K562 (cell line): ENCODE measurements around the gene SLC12A3. TPM values are rescaled to one million over a fixed set of nuclear protein-coding genes. Genes with fewer than 3 reads are reported as not detected.

Experiments used
- ATAC-seq: fragments of 200-7000 bp; cut with Tn5 transposase; 3 replicates; pipeline ENCODE4 v1.9.1; 2020; ENCODE audit warnings: moderate library complexity
- BruUV-seq: library from RNA; stranded (reverse); fragments of 400-500 nt; replicated peaks from 2 replicates; lab custom pipeline; 2021; lab: Mats Ljungman, UMichigan
- CTCF ChIA-PET: fragments of 300-600 bp; formaldehyde crosslinking; extraction: SDS; loops from one replicate; lab custom pipeline; 2021; ENCODE audit warnings: low intra/inter-chr PET ratio; lab: Yijun Ruan, JAX
- POLR2A ChIA-PET: fragments of 300-600, 350-650 bp; sonication (Branson Sonifier 250); formaldehyde crosslinking; extraction: SDS; loops from one replicate; lab custom pipeline; 2021; ENCODE audit warnings: antibody characterized with exemption, inconsistent platforms; lab: Yijun Ruan, JAX
- DNase-seq, 4 experiments: peaks; one replicate each; pipeline versions ENCODE4 v3.0.0 to v3.0.0-alpha.2; 2011 to 2018; ENCODE audit warnings: low spot score in 3 of 4, mixed read lengths in 3 of 4; ENCODE audit errors: extremely low read depth in 1 of 4
- FAIRE-seq: peaks from 2 replicates; lab custom pipeline; 2011; peaks lifted over from hg19 to GRCh38; lab: Jason Lieb, UNC
- H2AFZ ChIP-seq: 2 replicates; pipeline ENCODE4 v1.6.0; 2011; ENCODE audit warnings: low read depth, low read length, control low read depth, inconsistent platforms
- H3K27ac ChIP-seq: fragments of 200-600 bp; 3 replicates; pipeline ENCODE4 v1.8.0; 2011; ENCODE audit warnings: low read depth, mild to moderate bottlenecking, control low read depth, inconsistent platforms, low read length, moderate library complexity, mixed read lengths; ENCODE audit errors: extremely low read depth
- H3K27me3 ChIP-seq, 2 experiments: fragments of 300-600 bp in 1 of 2; 2 replicates in 1 of 2; 3 replicates in 1 of 2; pipeline versions ENCODE4 v1.6.0 to v1.8.0; 2011; ENCODE audit warnings: inconsistent platforms in 2 of 2, low read length in 2 of 2, mild to moderate bottlenecking in 1 of 2, mixed read lengths in 1 of 2, moderate library complexity in 1 of 2; ENCODE audit not compliant: control insufficient read depth in 2 of 2, insufficient read depth in 2 of 2
- H3K36me3 ChIP-seq: fragments of 300-600 bp; 3 replicates; pipeline ENCODE4 v1.8.0; 2011; ENCODE audit warnings: mild to moderate bottlenecking, low read length, inconsistent platforms; ENCODE audit not compliant: control insufficient read depth, insufficient read depth
- H3K4me1 ChIP-seq, 2 experiments: fragments of 200-600 bp in 1 of 2; replicated peaks in 1 of 2; 2 replicates in 1 of 2; 3 replicates in 1 of 2; pipeline versions ENCODE4 v1.5.1 to v1.8.0; 2011; ENCODE audit warnings: inconsistent platforms in 2 of 2, low read length in 2 of 2, mild to moderate bottlenecking in 1 of 2, mixed read lengths in 1 of 2, moderate library complexity in 1 of 2; ENCODE audit not compliant: control insufficient read depth in 2 of 2, insufficient read depth in 2 of 2
- H3K4me2 ChIP-seq: 2 replicates; pipeline ENCODE4 v1.6.1; 2011; ENCODE audit warnings: low read length, control low read depth, inconsistent platforms, mixed read lengths; ENCODE audit not compliant: insufficient read depth
- H3K4me3 ChIP-seq: fragments of 200-600 bp; sonication (generic), shearing (Covaris generic); 2 replicates; pipeline ENCODE4 v1.5.1; 2016; ENCODE audit warnings: control low read depth, inconsistent platforms
- H3K79me2 ChIP-seq: fragments of 200-600 bp; 3 replicates; pipeline ENCODE4 v1.8.0; 2011; ENCODE audit warnings: low read length, inconsistent platforms; ENCODE audit not compliant: control insufficient read depth, insufficient read depth
- H3K9ac ChIP-seq, 2 experiments: 2 replicates each; pipeline versions ENCODE4 v1.6.0 to v1.6.1; 2011; ENCODE audit warnings: low read depth in 2 of 2, low read length in 2 of 2, control low read depth in 1 of 2, inconsistent platforms in 1 of 2, mild to moderate bottlenecking in 1 of 2, mixed read lengths in 1 of 2; ENCODE audit not compliant: insufficient read depth in 1 of 2
- H3K9me1 ChIP-seq: one replicate; pipeline ENCODE4 v1.6.0; 2011; ENCODE audit warnings: inconsistent platforms, mild to moderate bottlenecking, low read length, moderate library complexity; ENCODE audit not compliant: control insufficient read depth, insufficient read depth
- H3K9me3 ChIP-seq: replicated peaks from 2 replicates; pipeline ENCODE4 v1.5.1; 2011; ENCODE audit warnings: low read depth, low read length, inconsistent platforms; ENCODE audit not compliant: control insufficient read depth, insufficient read depth
- H4K20me1 ChIP-seq: replicated peaks from 2 replicates; pipeline ENCODE4 v1.6.1; 2011; ENCODE audit warnings: low read length, inconsistent platforms, mixed read lengths; ENCODE audit not compliant: control insufficient read depth, insufficient read depth
- CHAMP1 ChIP-seq: fragments of 450-650 bp; IDR thresholded peaks from 2 replicates; pipeline ENCODE4 v1.6.1; 2016; ENCODE audit warnings: mild to moderate bottlenecking
- CREB3L1 ChIP-seq: fragments of 450-650 bp; IDR thresholded peaks from 2 replicates; pipeline ENCODE4 v1.6.1; 2014; ENCODE audit warnings: low read depth, mild to moderate bottlenecking, moderate library complexity, borderline replicate concordance
- EHMT2 ChIP-seq: fragments of 450-650 bp; IDR thresholded peaks from 2 replicates; pipeline ENCODE4 v1.6.1; 2018; ENCODE audit warnings: antibody characterized with exemption
- ETS2 ChIP-seq: IDR thresholded peaks from 2 replicates; pipeline ENCODE4 v1.6.1; 2016; ENCODE audit warnings: borderline replicate concordance, missing genetic modification characterization, mild to moderate bottlenecking, moderate library complexity, missing compliant biosample characterization; ENCODE audit not compliant: poor library complexity, severe bottlenecking
- GTF2F1 ChIP-seq: IDR thresholded peaks from 2 replicates; pipeline ENCODE4 v1.6.1; 2011; ENCODE audit warnings: low read depth, low read length, improper control_type of control experiment
- POLR2A ChIP-seq: fragments of 450-650 bp; conservative IDR thresholded peaks from 2 replicates; pipeline ENCODE4 v1.6.1; 2016
- SIX5 ChIP-seq, 2 experiments: IDR thresholded peaks; 2 replicates each; pipeline ENCODE4 v1.6.1; 2011; ENCODE audit warnings: low read length in 2 of 2, borderline replicate concordance in 1 of 2, low read depth in 1 of 2, mild to moderate bottlenecking in 1 of 2, moderate library complexity in 1 of 2; ENCODE audit not compliant: insufficient read depth in 1 of 2
- TCF7L2 ChIP-seq: fragments of 150-350 bp; IDR thresholded peaks from 2 replicates; pipeline ENCODE4 v1.6.1; 2016; ENCODE audit warnings: low read depth, mild to moderate bottlenecking, low read length, moderate library complexity
- TFE3 ChIP-seq: fragments of 450-650 bp; formaldehyde crosslinking; IDR thresholded peaks from 2 replicates; pipeline ENCODE4 v1.4.0; 2020; ENCODE audit warnings: mild to moderate bottlenecking, mixed read lengths
- ZFP1 ChIP-seq: fragments of 450-650 bp; formaldehyde crosslinking; IDR thresholded peaks from 2 replicates; pipeline ENCODE4 v1.4.0; 2020; ENCODE audit warnings: mild to moderate bottlenecking, mixed read lengths
- ZNF133 ChIP-seq: fragments of 250-450 bp; sonication (Bioruptor Pico); IDR thresholded peaks from 2 replicates; pipeline ENCODE4 v1.4.0; 2020; ENCODE audit warnings: mild to moderate bottlenecking
- ZNF212 ChIP-seq: fragments of 450-650 bp; formaldehyde crosslinking; IDR thresholded peaks from 2 replicates; pipeline ENCODE4 v1.4.0; 2020; ENCODE audit warnings: mild to moderate bottlenecking
- ZNF24 ChIP-seq: fragments of 450-650 bp; IDR thresholded peaks from 2 replicates; pipeline ENCODE4 v1.6.1; 2016
- ZNF75A ChIP-seq: fragments of 450-650 bp; formaldehyde crosslinking; IDR thresholded peaks from 2 replicates; pipeline ENCODE4 v1.4.0; 2020; ENCODE audit warnings: mild to moderate bottlenecking
- WGBS: fragments of 100-300 bp; shearing (Covaris generic); methylation state at CpG from one replicate; pipeline ENCODE4 v1.1.6; 2016; ENCODE audit warnings: low coverage, mixed read lengths; ENCODE audit not compliant: insufficient coverage; ENCODE audit errors: missing lambda C conversion rate; 5-methylcytosine and 5-hydroxymethylcytosine counted together
- in situ Hi-C: fragments of 300-500 bp; cut with MboI; formaldehyde crosslinking; loops from 4 replicates; pipeline ENCODE4 v1.15.0; 2018; ENCODE audit warnings: inconsistent platforms, mixed read lengths
- intact Hi-C: fragments of 100-400 bp; cut with micrococcal nuclease; formaldehyde crosslinking; loops from 2 replicates; pipeline ENCODE4 v1.14.2; 2022
- polyA plus RNA-seq, 8 experiments: library from polyadenylated mRNA; depleted of rRNA in 4 of 8; stranded (reverse) in 5 of 8; unstranded in 3 of 8; fragments of >200 nt; fragmentation: Nextera tagmentation in 2 of 8; fragmentation: Illumina TruSeq in 1 of 8; extraction: Ambion mirVana in 2 of 8; extraction: Trizol in 1 of 8; gene quantifications; 2 replicates each; pipeline versions ENCODE4 v1.2.1 to v1.2.3, GENCODE V29; 2011 to 2014; ENCODE audit warnings: inconsistent platforms in 1 of 8, missing spikeins in 1 of 8
- total RNA-seq, 7 experiments: library from RNA; depleted of rRNA in 6 of 7; stranded (reverse); fragments of >200 nt in 6 of 7; fragmentation: Illumina TruSeq in 2 of 7; extraction: Trizol in 2 of 7; gene quantifications; 2 replicates each; pipeline versions ENCODE4 v1.2.1 to v1.2.3, GENCODE V29; 2011 to 2021; ENCODE audit warnings: low replicate concordance in 1 of 7
- TF ChIP-seq, protein P1 (sequence below): fragments of 450-650 bp; IDR thresholded peaks from 2 replicates; pipeline ENCODE4 v1.6.1; 2016; ENCODE audit warnings: borderline replicate concordance

Gene SLC12A3
- total and polyA plus RNA-seq, 9 of the 15 experiments (the other 6 are each of a cell fraction or from before 2014, with no cell fraction given), result not detected

- H2AFZ ChIP-seq, result 0 out of 2 replicates have a peak overlapping the region, but pooled peaks have one; percentile 2
- H4K20me1 ChIP-seq, result no peaks in the 10 kb centered on the region
- FAIRE-seq, result no peak
Observed at GRCh38 chr16:56961386-56961785, 96.4 kb downstream of the SLC12A3 start.

More at GRCh38 chr16:56961386-56961785, 96.4 kb downstream of the SLC12A3 start:
- Histone ChIP-seq H3K27ac (no peak overlapping the region), H3K27me3 (peaks cover 17 to 28% of the 10 kb centered on the region in 2 experiments; a peak in 4 of 5 replicates), H3K9ac (no peak overlapping the region), H3K9me1 (no peaks in the 10 kb centered on the region), H3K79me2 (no peaks in the 10 kb centered on the region), H3K4me3 (no peak overlapping the region), H3K4me2 (no peak overlapping the region), H3K9me3 (no peaks in the 10 kb centered on the region), H3K4me1 (peaks cover 4 to 22% of the 10 kb centered on the region in 2 experiments; a peak in 4 of 5 replicates), H3K36me3 (no peaks in the 10 kb centered on the region)
- in situ Hi-C loops, result no loop called here
- WGBS, result 11% methylated on average over 2 of the region's 3 CpGs
- ATAC-seq (no peak), DNase-seq (no peak)
- ChIA-PET CTCF (no interaction called here), POLR2A (interaction anchor here (0.9 to 1.9 kb wide), 3 partner anchors 10 to 20 kb away, joined by 3 to 7 read pairs (median 3); no protein-coding TSS in a partner anchor)
- intact Hi-C loops, result loop anchor here (5.0 kb wide), 1 partner anchor 56 kb away; no protein-coding TSS in a partner anchor
- TF ChIP-seq GTF2F1 (no peak), EHMT2 (no peak), ETS2 (tag) (no peak), ZNF212 (CRISPR knock-in tag) (no peak), ZNF24 (no peak), SIX5 (IDR thresholded peaks at IDR 0.05; ENCODE audit: borderline replicate concordance in 1 of 2, insufficient read depth in 1 of 2, low read depth in 1 of 2, low read length in 2 of 2) (no peak), ZFP1 (CRISPR knock-in tag) (no peak), POLR2A (no peak), CHAMP1 (no peak), ZNF75A (CRISPR knock-in tag) (no peak), TFE3 (CRISPR knock-in tag) (no peak), ZNF133 (CRISPR knock-in tag) (no peak), TCF7L2 (no peak), CREB3L1 (no peak)
- TF ChIP-seq, protein P1, sequence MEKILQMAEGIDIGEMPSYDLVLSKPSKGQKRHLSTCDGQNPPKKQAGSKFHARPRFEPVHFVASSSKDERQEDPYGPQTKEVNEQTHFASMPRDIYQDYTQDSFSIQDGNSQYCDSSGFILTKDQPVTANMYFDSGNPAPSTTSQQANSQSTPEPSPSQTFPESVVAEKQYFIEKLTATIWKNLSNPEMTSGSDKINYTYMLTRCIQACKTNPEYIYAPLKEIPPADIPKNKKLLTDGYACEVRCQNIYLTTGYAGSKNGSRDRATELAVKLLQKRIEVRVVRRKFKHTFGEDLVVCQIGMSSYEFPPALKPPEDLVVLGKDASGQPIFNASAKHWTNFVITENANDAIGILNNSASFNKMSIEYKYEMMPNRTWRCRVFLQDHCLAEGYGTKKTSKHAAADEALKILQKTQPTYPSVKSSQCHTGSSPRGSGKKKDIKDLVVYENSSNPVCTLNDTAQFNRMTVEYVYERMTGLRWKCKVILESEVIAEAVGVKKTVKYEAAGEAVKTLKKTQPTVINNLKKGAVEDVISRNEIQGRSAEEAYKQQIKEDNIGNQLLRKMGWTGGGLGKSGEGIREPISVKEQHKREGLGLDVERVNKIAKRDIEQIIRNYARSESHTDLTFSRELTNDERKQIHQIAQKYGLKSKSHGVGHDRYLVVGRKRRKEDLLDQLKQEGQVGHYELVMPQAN, result no peak
- no TSS peak for BruUV-seq
